Suprapubic skin (tissue), 4 donors: Measurements from ENCODE around the gene UBC. TPM values are rescaled to one million over a fixed set of nuclear protein-coding genes. Genes with fewer than 3 reads are reported as not detected.
"Not testable (repeated sequence)": the region's sequence is repeated elsewhere in the genome, so short reads cannot be mapped to it uniquely, and the experiment has no call there.

ENCODE experiments used
- DNase-seq, 2 donors: peaks; one replicate each; pipeline ENCODE4 v3.0.0-alpha.2; 2019; ENCODE audit warnings: low spot score in 2 of 2
- H3K27ac ChIP-seq: fragments of 200-600 bp; sonication (generic); one replicate; pipeline ENCODE4 v1.5.1; 2019
- H3K27me3 ChIP-seq: fragments of 200-600 bp; sonication (generic); one replicate; pipeline ENCODE4 v1.5.1; 2019
- H3K36me3 ChIP-seq: fragments of 200-600 bp; sonication (generic); one replicate; pipeline ENCODE4 v1.5.1; 2019
- H3K4me1 ChIP-seq: fragments of 200-600 bp; sonication (generic); one replicate; pipeline ENCODE4 v1.5.1; 2019
- H3K4me3 ChIP-seq: fragments of 200-600 bp; sonication (generic); one replicate; pipeline ENCODE4 v1.5.1; 2019; ENCODE audit warnings: mild to moderate bottlenecking
- H3K9me3 ChIP-seq: fragments of 200-600 bp; sonication (generic); one replicate; pipeline ENCODE4 v1.5.1; 2019
- CTCF ChIP-seq, 2 donors: fragments of 200-600 bp in 1 of 2; fragments of 450-650 bp in 1 of 2; sonication (generic) in 1 of 2; IDR thresholded peaks; one replicate each; pipeline ENCODE4 v1.5.1; 2016 to 2019; ENCODE audit warnings: antibody characterized with exemption in 2 of 2, mild to moderate bottlenecking in 1 of 2, moderate library complexity in 1 of 2
- EP300 ChIP-seq: sonication (generic); formaldehyde crosslinking; IDR thresholded peaks from one replicate; pipeline ENCODE4 v1.6.1; 2017; ENCODE audit warnings: antibody characterized with exemption
- POLR2A ChIP-seq, 2 donors: fragments of 450-650 bp; IDR thresholded peaks; one replicate each; pipeline ENCODE4 v1.6.1; 2017; ENCODE audit warnings: antibody characterized with exemption in 2 of 2, mild to moderate bottlenecking in 2 of 2, moderate library complexity in 2 of 2
- POLR2AphosphoS5 ChIP-seq, 3 donors: sonication (generic); formaldehyde crosslinking; IDR thresholded peaks; one replicate each; pipeline ENCODE4 v1.6.1; 2017; ENCODE audit warnings: antibody characterized with exemption in 3 of 3
- WGBS: methylation state at CpG from one replicate; pipeline ENCODE4 v1.1.5; 2018; 5-methylcytosine and 5-hydroxymethylcytosine counted together
- total RNA-seq, 4 donors: library from RNA; depleted of rRNA; stranded (reverse); fragments of >200 nt; gene quantifications; one replicate each; pipeline ENCODE4 v1.1.0, GENCODE V29; 2016

The UBC gene
- total RNA-seq, 4 donors from 2014 or later: 1,287 to 1,717 (median 1,373) TPM

DNA sequence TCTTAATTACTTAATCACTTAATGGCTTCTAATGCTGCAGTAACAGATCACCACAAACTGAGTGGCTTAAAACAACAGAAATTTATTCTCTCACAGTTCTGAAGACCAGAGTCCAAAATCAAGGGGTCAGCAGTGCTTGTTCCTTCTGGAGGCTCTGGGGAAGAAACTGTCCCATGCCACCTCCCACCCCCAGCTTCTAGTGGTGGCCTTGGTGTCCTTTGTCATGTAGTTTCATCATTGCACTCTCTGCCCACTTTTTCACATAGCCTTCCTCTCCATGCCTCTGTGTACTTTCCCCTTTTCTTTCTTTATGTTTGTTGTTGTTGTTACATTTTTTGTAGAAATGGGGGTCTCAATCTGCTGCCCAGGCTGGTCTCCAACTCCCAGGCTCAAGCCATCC is 16.1 kb upstream of the UBC start:
- TF ChIP-seq EP300 (no peak), POLR2AphosphoS5 (IDR thresholded peaks at IDR 0.05) (no peak), CTCF (IDR thresholded peaks at IDR 0.05) (no peak)
- Histone ChIP-seq H3K36me3 (no peaks in the 10 kb centered on the region), H3K4me1 (peaks cover 13% of the 10 kb centered on the region), H3K9me3 (no peaks in the 10 kb centered on the region), H3K4me3 (no peak overlapping the region), H3K27me3 (no peaks in the 10 kb centered on the region), H3K27ac (no peak overlapping the region)
- DNase-seq: no peak

DNA sequence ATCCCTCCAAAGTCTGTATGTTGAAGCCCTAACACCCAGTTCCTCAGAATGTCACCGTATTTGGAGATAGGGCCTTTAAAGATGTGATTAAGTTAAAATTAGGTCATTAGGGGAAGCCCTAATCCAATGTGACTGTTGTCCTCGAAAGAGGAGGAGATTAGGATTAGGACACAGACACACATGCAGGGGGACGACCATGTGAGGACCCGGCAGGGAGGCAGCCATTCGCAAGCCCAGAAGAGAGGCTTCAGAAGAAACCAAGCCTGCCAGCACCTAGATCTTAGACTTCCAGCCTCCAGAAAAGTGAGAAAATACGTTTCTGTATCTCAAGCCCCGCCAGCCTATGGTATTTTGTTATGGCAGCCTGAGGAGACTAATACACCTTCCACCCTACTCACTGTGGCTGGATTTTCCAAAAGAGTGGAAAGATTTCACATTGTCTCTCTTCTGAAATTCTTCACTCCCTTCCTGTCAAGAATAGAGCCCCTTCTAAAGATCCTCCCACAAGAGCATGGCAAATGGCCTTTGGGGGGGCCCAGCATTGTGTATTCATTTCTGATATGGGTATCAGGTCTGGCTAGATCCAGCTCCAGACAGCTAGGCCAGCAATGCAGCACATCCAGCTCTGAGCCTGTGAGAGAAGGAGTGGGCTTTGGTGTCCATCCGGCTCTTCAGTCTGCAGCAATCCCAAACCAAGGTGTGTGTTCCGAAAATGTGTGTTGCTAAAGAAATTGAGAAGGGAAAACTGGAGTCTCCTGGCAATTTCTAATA is 15.4 kb upstream of the UBC start:
- H3K27ac ChIP-seq: no peak overlapping the region
- H3K4me1 ChIP-seq: peaks cover 13% of the 10 kb centered on the region
- peak in 1 of 2 donors; percentile 35 for DNase-seq
- no peak for TF ChIP-seq POLR2A (IDR thresholded peaks at IDR 0.05)
- 84% methylated on average over 9 of the region's 9 CpGs for WGBS
- H3K4me3 ChIP-seq: no peak overlapping the region
- H3K36me3 ChIP-seq: no peaks in the 10 kb centered on the region
- no peaks in the 10 kb centered on the region for H3K9me3 ChIP-seq
- no peaks in the 10 kb centered on the region for H3K27me3 ChIP-seq

- 93% methylated on average over 11 of the region's 11 CpGs for WGBS
- no peak for TF ChIP-seq EP300
- TF ChIP-seq POLR2AphosphoS5 (IDR thresholded peaks at IDR 0.05): no peak
- TF ChIP-seq POLR2A (IDR thresholded peaks at IDR 0.05): no peak
- TF ChIP-seq CTCF (IDR thresholded peaks at IDR 0.05): no peak
- Histone ChIP-seq H3K4me3 (no peak overlapping the region), H3K36me3 (no peaks in the 10 kb centered on the region), H3K4me1 (peaks cover 18% of the 10 kb centered on the region), H3K9me3 (no peaks in the 10 kb centered on the region), H3K27me3 (no peaks in the 10 kb centered on the region), H3K27ac (peak overlapping the region; percentile 93)
- DNase-seq: peak in 1 of 2 donors; percentile 58
Measured at GRCh38 chr12:124928912-124929530, 14.6 kb upstream of the UBC start.

GRCh38 chr12:124928095-124928911 is 13.9 kb upstream of the UBC start:
- TF ChIP-seq POLR2AphosphoS5 (IDR thresholded peaks at IDR 0.05) (peak; percentile 57 to 92 (median 90)), EP300 (peak; percentile 86), POLR2A (IDR thresholded peaks at IDR 0.05) (no peak)
- no peaks in the 10 kb centered on the region for H3K36me3 ChIP-seq
- 21% methylated on average over 35 of the region's 36 CpGs for WGBS
- peak overlapping the region; percentile 65 for H3K4me3 ChIP-seq
- no peaks in the 10 kb centered on the region for H3K27me3 ChIP-seq
- peak overlapping the region; percentile 93 for H3K27ac ChIP-seq
- H3K4me1 ChIP-seq: peaks cover 21% of the 10 kb centered on the region
- no peaks in the 10 kb centered on the region for H3K9me3 ChIP-seq
- peak in 1 of 2 donors; percentile 85 for DNase-seq

GRCh38 chr12:124927201-124928094 is 13.0 kb upstream of the UBC start:
- WGBS: under 1% methylated on average over 45 of the region's 45 CpGs
- H3K4me3 ChIP-seq: peak overlapping the region; percentile 65
- DNase-seq: peak; percentile 95 to 98
- H3K27me3 ChIP-seq: no peaks in the 10 kb centered on the region
- H3K4me1 ChIP-seq: peaks cover 23% of the 10 kb centered on the region
- no peaks in the 10 kb centered on the region for H3K9me3 ChIP-seq
- TF ChIP-seq EP300: no peak
- no peak for TF ChIP-seq CTCF (IDR thresholded peaks at IDR 0.05)
- TF ChIP-seq POLR2A (IDR thresholded peaks at IDR 0.05): peak in 1 of 2 donors; percentile 12
- peak; percentile 28 to 96 (median 86) for TF ChIP-seq POLR2AphosphoS5 (IDR thresholded peaks at IDR 0.05)
- no peaks in the 10 kb centered on the region for H3K36me3 ChIP-seq
- H3K27ac ChIP-seq: peak overlapping the region; percentile 93

GRCh38 chr12:124925782-124926181 is 11.3 kb upstream of the UBC start:
- H3K36me3 ChIP-seq, H3K4me3 ChIP-seq, H3K9me3 ChIP-seq, DNase-seq, H3K27me3 ChIP-seq, H3K27ac ChIP-seq: not testable (repeated sequence)
- 96% methylated on average over 7 of the region's 7 CpGs for WGBS
- peaks cover 40% of the 10 kb centered on the region for H3K4me1 ChIP-seq
